B cell (primary cell): ENCODE data around the gene LMAN2.

ENCODE experiments used
- CTCF ChIP-seq: fragments of 200-600 bp; IDR thresholded peaks from one replicate; pipeline ENCODE4 v1.8.0; 2022; ENCODE audit warnings: antibody characterized with exemption, mild to moderate bottlenecking
- EZH2 ChIP-seq: IDR thresholded peaks from 2 replicates; pipeline ENCODE4 v1.6.1; 2012; ENCODE audit warnings: borderline replicate concordance, low read depth, mild to moderate bottlenecking, moderate library complexity, low read length; ENCODE audit not compliant: insufficient read depth, poor library complexity, severe bottlenecking

- TF ChIP-seq CTCF (no peak), EZH2 (no peak)
These were observed 22.3 kb upstream of the LMAN2 start for GRCh38 chr5:177373806-177374205.
